Measurements from ENCODE around the gene UBE4A.

Gene UBE4A, protein sequence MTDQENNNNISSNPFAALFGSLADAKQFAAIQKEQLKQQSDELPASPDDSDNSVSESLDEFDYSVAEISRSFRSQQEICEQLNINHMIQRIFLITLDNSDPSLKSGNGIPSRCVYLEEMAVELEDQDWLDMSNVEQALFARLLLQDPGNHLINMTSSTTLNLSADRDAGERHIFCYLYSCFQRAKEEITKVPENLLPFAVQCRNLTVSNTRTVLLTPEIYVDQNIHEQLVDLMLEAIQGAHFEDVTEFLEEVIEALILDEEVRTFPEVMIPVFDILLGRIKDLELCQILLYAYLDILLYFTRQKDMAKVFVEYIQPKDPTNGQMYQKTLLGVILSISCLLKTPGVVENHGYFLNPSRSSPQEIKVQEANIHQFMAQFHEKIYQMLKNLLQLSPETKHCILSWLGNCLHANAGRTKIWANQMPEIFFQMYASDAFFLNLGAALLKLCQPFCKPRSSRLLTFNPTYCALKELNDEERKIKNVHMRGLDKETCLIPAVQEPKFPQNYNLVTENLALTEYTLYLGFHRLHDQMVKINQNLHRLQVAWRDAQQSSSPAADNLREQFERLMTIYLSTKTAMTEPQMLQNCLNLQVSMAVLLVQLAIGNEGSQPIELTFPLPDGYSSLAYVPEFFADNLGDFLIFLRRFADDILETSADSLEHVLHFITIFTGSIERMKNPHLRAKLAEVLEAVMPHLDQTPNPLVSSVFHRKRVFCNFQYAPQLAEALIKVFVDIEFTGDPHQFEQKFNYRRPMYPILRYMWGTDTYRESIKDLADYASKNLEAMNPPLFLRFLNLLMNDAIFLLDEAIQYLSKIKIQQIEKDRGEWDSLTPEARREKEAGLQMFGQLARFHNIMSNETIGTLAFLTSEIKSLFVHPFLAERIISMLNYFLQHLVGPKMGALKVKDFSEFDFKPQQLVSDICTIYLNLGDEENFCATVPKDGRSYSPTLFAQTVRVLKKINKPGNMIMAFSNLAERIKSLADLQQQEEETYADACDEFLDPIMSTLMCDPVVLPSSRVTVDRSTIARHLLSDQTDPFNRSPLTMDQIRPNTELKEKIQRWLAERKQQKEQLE

DNA sequence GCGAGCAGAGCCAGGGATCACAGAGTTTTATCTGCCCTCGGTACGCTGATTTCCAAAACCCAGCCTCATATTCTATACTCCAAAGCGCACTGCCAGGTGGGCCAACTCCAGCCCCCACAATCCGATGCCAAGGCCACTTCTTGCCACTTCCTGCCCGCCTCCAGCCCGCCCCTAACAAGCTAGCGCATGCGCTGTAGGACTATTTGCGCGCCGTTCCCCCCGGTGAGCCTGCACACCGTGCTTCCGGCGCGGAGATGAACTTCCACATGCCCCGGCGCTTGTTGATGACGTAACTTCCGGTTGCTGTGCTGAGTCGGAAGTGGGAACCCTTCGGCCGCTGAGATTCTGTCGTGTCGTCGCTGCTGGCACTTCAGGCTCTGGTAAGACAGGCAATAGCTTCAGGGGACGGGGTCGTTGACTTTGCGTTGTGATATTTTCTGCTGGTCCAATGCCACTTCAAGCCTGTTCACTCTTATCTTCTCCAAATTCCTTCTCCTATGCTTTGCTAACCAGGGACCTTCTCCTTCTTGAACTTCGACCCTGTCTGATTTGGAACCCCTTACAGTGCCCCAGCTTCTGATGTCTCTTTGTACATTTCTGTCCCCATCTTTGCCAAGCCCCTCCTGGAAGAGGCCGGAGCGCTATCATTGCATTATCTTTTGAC lies at the start of gene UBE4A:
TSS of gene UBE4A (plus strand) at position 306 of the 664 bp plus-strand sequence. CDS start 5,481 bp downstream, outside the sequence.
- DNase-seq: peak; percentile 47 to 84

GRCh38 chr11:118310271-118310670 lies 49.1 kb upstream of the UBE4A start:
- DNase-seq: no peak

DNA sequence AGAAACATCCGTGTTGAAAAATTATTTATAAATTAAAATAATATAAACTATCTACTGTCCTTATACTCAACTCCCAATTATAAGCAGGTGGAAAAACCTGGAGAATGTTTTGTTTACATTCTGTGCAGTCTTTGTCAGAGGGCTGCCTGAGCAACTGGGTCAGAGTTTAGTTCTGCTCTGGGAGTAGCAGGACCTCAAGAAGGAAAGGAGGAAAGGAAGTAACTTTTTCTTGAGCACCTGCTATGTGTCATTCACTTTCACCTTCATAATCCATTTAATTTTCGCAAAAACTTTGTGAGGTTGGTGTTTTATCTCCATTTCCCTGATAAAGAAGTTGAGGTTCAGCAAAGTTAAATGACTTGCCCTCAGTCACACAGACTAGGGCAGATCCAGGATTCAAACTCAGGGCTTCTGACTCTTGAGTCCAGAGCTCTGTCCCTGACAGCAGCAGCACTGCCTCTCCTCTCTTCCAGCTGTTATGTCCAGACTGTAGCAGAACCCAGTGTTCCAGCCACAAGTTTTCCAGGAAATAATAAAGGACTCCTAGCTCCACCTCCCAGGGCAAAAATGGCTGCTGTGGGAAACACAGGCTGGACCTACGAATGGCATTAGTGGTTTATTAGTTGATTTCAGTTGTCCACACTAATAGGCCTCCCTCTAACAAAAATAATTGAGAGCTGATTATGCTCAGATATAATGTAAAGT lies 48.5 kb upstream of the UBE4A start:
- no peak for DNase-seq

- no peak for DNase-seq
Measured at GRCh38 chr11:118311518-118311917, 47.9 kb upstream of the UBE4A start.

GRCh38 chr11:118312328-118312727 lies 47.1 kb upstream of the UBE4A start:
- DNase-seq: no peak

- DNase-seq: no peak
Measured at GRCh38 chr11:118313242-118313641, 46.2 kb upstream of the UBE4A start.

DNA sequence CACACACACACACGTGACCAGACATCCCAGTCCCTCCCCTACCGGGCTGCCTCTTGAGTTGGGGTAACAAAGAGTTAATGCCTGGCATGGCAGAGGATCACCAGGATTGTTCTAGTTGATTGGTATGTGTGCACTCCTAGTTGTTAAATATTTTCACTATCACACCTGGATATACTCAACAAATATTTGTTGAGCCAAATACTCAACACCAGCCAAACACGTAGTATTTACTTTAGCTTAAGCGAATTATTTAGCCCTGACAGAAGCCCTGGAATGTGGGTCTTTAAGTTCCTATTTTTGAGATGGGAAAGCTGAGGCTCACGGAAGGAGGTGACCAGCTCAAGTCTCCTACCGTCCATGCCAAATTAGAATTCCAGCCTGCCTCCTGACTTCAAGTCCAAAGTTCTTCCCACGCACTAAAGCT lies 44.4 kb upstream of the UBE4A start:
- DNase-seq: no peak

DNA sequence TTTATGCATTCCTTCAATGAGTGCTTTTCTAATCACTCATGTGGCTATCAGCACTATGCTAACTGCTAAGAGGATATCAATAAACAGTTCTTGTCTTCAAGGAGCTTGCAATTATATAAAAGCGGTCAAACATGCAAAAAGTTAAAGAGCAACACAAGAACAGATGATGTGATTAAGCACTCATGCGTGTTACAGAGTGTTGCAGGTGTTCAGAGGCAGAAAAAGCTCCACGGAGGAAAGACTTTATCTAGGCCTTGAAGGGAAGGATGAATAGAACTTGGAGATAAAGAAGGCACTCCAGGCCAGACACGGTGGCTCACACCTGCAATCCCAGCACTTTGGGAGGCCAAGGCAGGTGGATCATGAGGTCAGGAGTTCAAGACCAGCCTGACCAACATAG lies 41.3 kb upstream of the UBE4A start:
- DNase-seq: no peak

GRCh38 chr11:118318581-118319336 lies 40.6 kb upstream of the UBE4A start:
- no peak for DNase-seq

DNA sequence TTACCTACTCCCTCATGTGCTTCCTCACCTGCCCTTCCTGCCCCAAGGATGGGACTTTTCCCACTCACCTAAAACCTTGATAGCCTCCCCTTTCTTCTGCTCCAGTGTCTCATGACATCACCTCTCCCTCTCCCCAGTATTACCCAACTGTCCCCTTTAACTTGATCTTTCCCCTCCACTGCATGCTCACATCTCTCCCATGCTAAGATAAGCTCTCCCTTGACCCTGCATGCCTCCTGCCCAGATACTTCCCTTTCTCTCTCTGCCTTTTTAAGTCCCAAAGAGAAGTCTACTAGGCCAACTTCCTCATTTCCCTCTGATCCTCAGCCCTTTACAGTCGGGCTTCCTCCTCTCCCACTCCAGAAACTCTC lies 40.1 kb upstream of the UBE4A start:
- DNase-seq: no peak

GRCh38 chr11:118320515-118320914 lies 38.9 kb upstream of the UBE4A start:
- DNase-seq: no peak

GRCh38 chr11:118321386-118322082 lies 37.9 kb upstream of the UBE4A start:
- DNase-seq: no peak

DNA sequence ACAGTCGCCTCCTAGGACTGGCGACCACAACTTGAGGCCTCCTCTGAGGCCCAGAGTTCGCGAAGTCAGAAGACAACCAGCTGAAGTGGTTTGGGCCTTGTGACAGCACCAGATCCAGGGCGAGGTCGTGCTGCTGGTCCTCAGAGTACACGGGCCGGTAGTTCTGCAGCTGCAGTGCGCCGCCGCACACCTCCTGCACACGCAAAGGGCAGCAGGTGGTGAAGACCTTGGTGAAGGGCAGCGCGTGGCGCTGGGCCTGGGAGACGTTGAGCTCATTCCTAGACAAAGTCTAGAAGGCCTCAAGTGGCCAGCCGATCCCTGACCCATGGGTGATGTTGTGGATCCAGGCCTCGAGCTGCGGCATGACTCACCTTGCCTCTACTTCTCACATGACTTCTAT lies 36.7 kb upstream of the UBE4A start:
- DNase-seq: no peak

DNA sequence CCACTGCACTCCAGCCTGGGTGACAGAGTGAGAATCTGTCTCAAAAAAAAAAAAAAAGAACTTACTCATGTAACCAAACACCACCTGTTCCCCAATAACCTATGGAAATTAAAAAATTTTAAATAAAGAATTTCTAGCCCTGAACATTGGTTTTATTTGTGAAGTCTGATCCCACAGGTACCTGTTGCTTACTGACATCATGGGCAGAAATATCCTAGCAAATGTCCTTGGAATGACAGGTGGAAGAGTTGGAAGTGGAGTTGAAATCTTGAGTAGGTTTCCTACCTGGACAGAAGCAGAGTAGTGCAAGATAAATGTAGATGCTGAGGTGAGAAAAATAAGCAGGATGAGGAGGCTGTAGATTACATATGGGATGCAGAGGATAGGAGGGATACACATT lies 34.1 kb upstream of the UBE4A start:
- DNase-seq: no peak

- no peak for DNase-seq
Measured at GRCh38 chr11:118328745-118329144, 30.7 kb upstream of the UBE4A start.

DNA sequence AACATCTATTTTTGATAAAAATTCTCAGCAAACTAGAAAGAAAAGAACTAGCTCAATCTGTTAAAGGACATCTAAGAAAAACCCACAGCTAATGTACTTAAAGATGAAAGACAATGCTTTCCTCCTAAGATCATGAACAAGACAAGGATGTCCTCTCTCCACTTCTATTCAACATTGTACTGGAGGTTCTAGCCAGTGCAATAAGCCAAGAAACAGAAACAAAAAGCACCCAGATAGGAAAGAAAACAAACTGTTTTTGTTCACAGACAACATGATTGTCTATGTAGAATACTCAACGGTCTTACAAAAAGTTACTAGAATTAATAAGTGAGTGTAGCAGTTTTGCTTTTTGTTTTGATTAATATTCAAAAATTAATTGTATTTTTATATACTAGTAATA lies 24.7 kb upstream of the UBE4A start:
- no peak for DNase-seq

GRCh38 chr11:118338637-118339061 lies 20.8 kb upstream of the UBE4A start:
- DNase-seq: no peak

- DNase-seq: no peak
Measured at GRCh38 chr11:118339281-118339961, 20.0 kb upstream of the UBE4A start.

DNA sequence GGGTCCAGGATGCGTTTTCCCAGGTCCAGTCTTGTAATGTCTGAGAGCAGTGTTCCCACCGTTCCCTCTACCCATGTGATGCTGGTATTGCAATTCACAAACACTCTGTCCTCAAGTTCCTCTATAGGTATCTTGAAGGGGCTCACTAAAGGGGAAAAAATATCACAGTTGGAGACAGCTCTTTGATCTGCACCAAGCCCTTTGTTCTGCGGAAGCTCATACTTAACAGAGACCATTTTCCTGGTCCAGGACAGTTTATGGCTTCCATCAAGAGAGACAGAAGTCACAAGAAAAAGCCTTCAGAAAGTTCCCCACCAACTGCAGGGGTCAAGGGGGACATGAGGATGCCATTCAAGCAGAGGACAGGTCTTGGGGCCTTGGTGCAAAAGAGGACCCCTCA lies 19.0 kb upstream of the UBE4A start:
- no peak for DNase-seq

DNA sequence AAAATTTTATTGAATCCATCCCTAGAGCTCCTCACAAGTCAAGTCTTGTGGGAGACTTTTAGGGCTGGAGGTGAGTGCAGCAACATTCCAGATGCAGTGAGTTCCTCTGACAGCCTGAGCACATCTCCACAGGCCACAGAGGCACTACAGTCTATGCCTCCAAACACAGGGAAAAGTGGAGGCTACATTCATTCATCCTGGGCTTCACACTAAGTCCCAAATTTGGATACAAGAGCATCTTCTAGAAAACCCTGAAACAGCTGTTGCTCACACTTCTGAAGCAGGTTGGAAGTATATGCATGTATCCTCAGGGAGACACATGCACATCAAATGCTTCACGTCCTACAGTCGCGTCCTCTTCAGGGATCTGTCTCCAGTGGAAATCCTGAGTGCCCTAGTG lies 18.1 kb upstream of the UBE4A start:
- DNase-seq: no peak
